H9 (cell line): Measurements from ENCODE around the gene KDM4C. TPM values are rescaled to one million over a fixed set of nuclear protein-coding genes. Genes with fewer than 3 reads are reported as not detected.

ENCODE experiments used
- DNase-seq: peaks from one replicate; pipeline ENCODE4 v3.0.0-alpha.2; 2017
- H2AFZ ChIP-seq: one replicate; pipeline ENCODE4 v1.6.1; 2013; ENCODE audit warnings: mild to moderate bottlenecking, low read length, control low read depth, moderate library complexity
- H2AK5ac ChIP-seq: 2 replicates; pipeline ENCODE4 v1.6.1; 2013; ENCODE audit warnings: low read length, control low read depth, mixed read lengths; ENCODE audit not compliant: insufficient read length
- H2BK120ac ChIP-seq: one replicate; pipeline ENCODE4 v1.6.1; 2013; ENCODE audit warnings: low read depth, mild to moderate bottlenecking, low read length, control low read depth, inconsistent platforms; ENCODE audit not compliant: poor library complexity, severe bottlenecking
- H2BK12ac ChIP-seq: 2 replicates; pipeline ENCODE4 v1.6.1; 2013; ENCODE audit warnings: low read length, control low read depth, mixed read lengths, low read depth; ENCODE audit not compliant: insufficient read length
- H2BK15ac ChIP-seq: 2 replicates; pipeline ENCODE4 v1.6.1; 2013; ENCODE audit warnings: low read depth, low read length, control low read depth
- H2BK20ac ChIP-seq: one replicate; pipeline ENCODE4 v1.6.1; 2013; ENCODE audit warnings: low read depth, mild to moderate bottlenecking, low read length, control low read depth, inconsistent platforms; ENCODE audit not compliant: poor library complexity, severe bottlenecking
- H2BK5ac ChIP-seq: 2 replicates; pipeline ENCODE4 v1.6.1; 2013; ENCODE audit warnings: low read length, control low read depth, mixed read lengths; ENCODE audit not compliant: insufficient read length
- H3K14ac ChIP-seq: 2 replicates; pipeline ENCODE4 v1.6.1; 2013; ENCODE audit warnings: low read length, control low read depth; ENCODE audit not compliant: insufficient read depth
- H3K18ac ChIP-seq: 2 replicates; pipeline ENCODE4 v1.6.1; 2013; ENCODE audit warnings: low read depth, mild to moderate bottlenecking, mixed read lengths, low read length, control low read depth; ENCODE audit not compliant: insufficient read length
- H3K23ac ChIP-seq: 2 replicates; pipeline ENCODE4 v1.6.1; 2013; ENCODE audit warnings: low read length, control low read depth, mixed read lengths, low read depth; ENCODE audit not compliant: insufficient read length
- H3K23me2 ChIP-seq: 2 replicates; pipeline ENCODE4 v1.6.1; 2013; ENCODE audit warnings: low read depth, mild to moderate bottlenecking, mixed read lengths, low read length, control low read depth; ENCODE audit not compliant: insufficient read length, poor library complexity, severe bottlenecking
- H3K27ac ChIP-seq: 2 replicates; pipeline ENCODE4 v1.5.1; 2013; ENCODE audit warnings: low read length, control low read depth, mixed read lengths, low read depth; ENCODE audit not compliant: insufficient read length
- H3K27me3 ChIP-seq: 2 replicates; pipeline ENCODE4 v1.6.1; 2013; ENCODE audit warnings: low read length, control low read depth, inconsistent platforms; ENCODE audit not compliant: insufficient read depth
- H3K4ac ChIP-seq: 2 replicates; pipeline ENCODE4 v1.6.1; 2013; ENCODE audit warnings: low read depth, mild to moderate bottlenecking, control low read depth, inconsistent platforms, low read length, moderate library complexity
- H3K4me1 ChIP-seq: 2 replicates; pipeline ENCODE4 v1.6.1; 2013; ENCODE audit warnings: low read length, control low read depth, inconsistent platforms; ENCODE audit not compliant: insufficient read depth
- H3K4me2 ChIP-seq: 2 replicates; pipeline ENCODE4 v1.6.1; 2013; ENCODE audit warnings: low read length, control low read depth, mixed read lengths; ENCODE audit not compliant: insufficient read length, insufficient read depth
- H3K56ac ChIP-seq: 2 replicates; pipeline ENCODE4 v1.6.1; 2013; ENCODE audit warnings: low read depth, mild to moderate bottlenecking, mixed read lengths, low read length, control low read depth; ENCODE audit not compliant: insufficient read length
- H3K79me1 ChIP-seq: 2 replicates; pipeline ENCODE4 v1.6.1; 2013; ENCODE audit warnings: low read depth, mild to moderate bottlenecking, moderate library complexity, low read length, control low read depth, inconsistent platforms; ENCODE audit not compliant: insufficient read depth, poor library complexity, severe bottlenecking
- H3K79me2 ChIP-seq: 2 replicates; pipeline ENCODE4 v1.6.1; 2013; ENCODE audit warnings: low read length, control low read depth, inconsistent platforms; ENCODE audit not compliant: insufficient read depth
- H3K9ac ChIP-seq: 2 replicates; pipeline ENCODE4 v1.6.1; 2013; ENCODE audit warnings: low read length, control low read depth, mixed read lengths; ENCODE audit not compliant: insufficient read length; ENCODE audit errors: extremely low read depth
- H3K9me3 ChIP-seq: one replicate; pipeline ENCODE4 v1.6.1; 2013; ENCODE audit warnings: low read depth, low read length, inconsistent platforms; ENCODE audit not compliant: control insufficient read depth
- H3T11ph ChIP-seq: one replicate; pipeline ENCODE4 v1.6.1; 2013; ENCODE audit warnings: mild to moderate bottlenecking, low read length, control low read depth, inconsistent platforms
- H4K20me1 ChIP-seq: one replicate; pipeline ENCODE4 v1.6.1; 2013; ENCODE audit not compliant: control insufficient read depth, insufficient read length, insufficient read depth
- H4K5ac ChIP-seq: 2 replicates; pipeline ENCODE4 v1.6.1; 2013; ENCODE audit warnings: low read depth, mild to moderate bottlenecking, mixed read lengths, low read length, control low read depth; ENCODE audit not compliant: insufficient read length
- H4K8ac ChIP-seq: replicated peaks from 2 replicates; pipeline ENCODE4 v1.6.1; 2013; ENCODE audit warnings: low read length, control low read depth, mixed read lengths, low read depth; ENCODE audit not compliant: insufficient read length
- H4K91ac ChIP-seq: 2 replicates; pipeline ENCODE4 v1.6.1; 2013; ENCODE audit warnings: low read depth, mild to moderate bottlenecking, moderate library complexity, mixed read lengths, low read length, control low read depth; ENCODE audit not compliant: insufficient read length
- H3K27ac Mint-ChIP-seq, 3 experiments: 2 replicates in 2 of 3; 3 replicates in 1 of 3; pipeline ENCODE4 v1.8.0; 2020 to 2021; ENCODE audit warnings: mixed read lengths in 3 of 3, mild to moderate bottlenecking in 1 of 3, moderate library complexity in 1 of 3
- H3K27me3 Mint-ChIP-seq: 2 replicates; pipeline ENCODE4 v1.8.0; 2021; ENCODE audit warnings: low read depth, mild to moderate bottlenecking, moderate library complexity, mixed read lengths
- H3K36me3 Mint-ChIP-seq, 3 experiments: 2 replicates in 2 of 3; 3 replicates in 1 of 3; pipeline ENCODE4 v1.8.0; 2020 to 2021; ENCODE audit warnings: low read depth in 3 of 3, mixed read lengths in 3 of 3; ENCODE audit not compliant: insufficient read depth in 1 of 3
- H3K4me1 Mint-ChIP-seq, 2 experiments: 2 replicates each; pipeline ENCODE4 v1.8.0; 2020; ENCODE audit warnings: mixed read lengths in 2 of 2
- H3K4me3 Mint-ChIP-seq, 2 experiments: 2 replicates in 1 of 2; 3 replicates in 1 of 2; pipeline ENCODE4 v1.8.0; 2020 to 2021; ENCODE audit warnings: mild to moderate bottlenecking in 2 of 2, mixed read lengths in 2 of 2, moderate library complexity in 1 of 2
- H3K9me3 Mint-ChIP-seq, 2 experiments: 2 replicates in 1 of 2; 3 replicates in 1 of 2; pipeline ENCODE4 v1.8.0; 2020; ENCODE audit warnings: mild to moderate bottlenecking in 2 of 2, mixed read lengths in 2 of 2, moderate library complexity in 1 of 2
- WGBS: extraction: QIAGEN DNeasy Blood & Tissue Kit; methylation state at CpG from one replicate; pipeline ENCODE4 v1.1.7; 2013; ENCODE audit warnings: missing lambda C conversion rate, low lambda C conversion rate, mixed read lengths; ENCODE audit not compliant: insufficient read length; ENCODE audit errors: extremely low coverage; 5-methylcytosine and 5-hydroxymethylcytosine counted together
- total RNA-seq: library from RNA; stranded (reverse); gene quantifications from 2 replicates; pipeline ENCODE4 v1.2.1, GENCODE V29; 2021
- TF ChIP-seq, protein P1 (sequence below): fragments of 200-600 bp; sonication (generic); conservative IDR thresholded peaks from 3 replicates; pipeline ENCODE4 v1.8.0; 2021; ENCODE audit warnings: antibody characterized with exemption, mild to moderate bottlenecking

The KDM4C gene
- total RNA-seq, 1 experiment from 2014 or later: 24.0 TPM

DNA sequence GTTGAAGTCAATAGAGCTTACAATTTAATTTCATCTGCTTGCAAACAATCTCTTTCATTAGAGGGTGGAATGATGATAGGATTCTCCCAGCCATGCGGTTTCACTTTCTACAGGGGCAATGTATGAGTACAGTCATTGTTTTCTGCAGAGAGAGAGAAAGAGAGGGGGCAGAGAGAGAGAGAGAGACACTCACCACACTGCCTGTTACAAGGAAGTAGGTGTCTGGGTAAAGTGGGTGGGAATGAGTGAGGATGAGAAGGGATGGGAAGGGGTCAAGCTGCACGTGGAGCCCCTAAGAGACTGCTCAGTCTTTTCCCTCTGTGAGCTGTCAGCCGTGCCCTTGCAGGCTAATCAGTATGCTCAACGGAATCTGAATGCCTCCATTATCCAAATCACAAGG is 454.3 kb downstream of the KDM4C start:
- Histone ChIP-seq H2BK120ac (no peak overlapping the region), H2BK15ac (no peak overlapping the region), H3K4me2 (no peak overlapping the region), H2AK5ac (no peak overlapping the region), H2AFZ (no peak overlapping the region), H3K27ac (no peak overlapping the region), H3K14ac (no peak overlapping the region), H4K91ac (no peak overlapping the region), H3K18ac (no peak overlapping the region), H3K56ac (no peak overlapping the region), H3K27me3 (peaks cover 10% of the 10 kb centered on the region; the same call in 1 of the 2 replicates), H4K8ac (no peak overlapping the region), H3K4ac (no peak overlapping the region), H2BK5ac (no peak overlapping the region), H3K4me1 (peaks cover 2% of the 10 kb centered on the region; the same call in 1 of the 2 replicates), H2BK12ac (no peak overlapping the region), H3K9ac (no peak overlapping the region), H3K23me2 (no peaks in the 10 kb centered on the region), H4K20me1 (no peaks in the 10 kb centered on the region), H3T11ph (no peak overlapping the region), H2BK20ac (no peak overlapping the region), H3K9me3 (no peaks in the 10 kb centered on the region), H3K79me1 (no peaks in the 10 kb centered on the region), H3K79me2 (no peaks in the 10 kb centered on the region), H4K5ac (no peak overlapping the region), H3K23ac (no peak overlapping the region)
- TF ChIP-seq, protein P1, sequence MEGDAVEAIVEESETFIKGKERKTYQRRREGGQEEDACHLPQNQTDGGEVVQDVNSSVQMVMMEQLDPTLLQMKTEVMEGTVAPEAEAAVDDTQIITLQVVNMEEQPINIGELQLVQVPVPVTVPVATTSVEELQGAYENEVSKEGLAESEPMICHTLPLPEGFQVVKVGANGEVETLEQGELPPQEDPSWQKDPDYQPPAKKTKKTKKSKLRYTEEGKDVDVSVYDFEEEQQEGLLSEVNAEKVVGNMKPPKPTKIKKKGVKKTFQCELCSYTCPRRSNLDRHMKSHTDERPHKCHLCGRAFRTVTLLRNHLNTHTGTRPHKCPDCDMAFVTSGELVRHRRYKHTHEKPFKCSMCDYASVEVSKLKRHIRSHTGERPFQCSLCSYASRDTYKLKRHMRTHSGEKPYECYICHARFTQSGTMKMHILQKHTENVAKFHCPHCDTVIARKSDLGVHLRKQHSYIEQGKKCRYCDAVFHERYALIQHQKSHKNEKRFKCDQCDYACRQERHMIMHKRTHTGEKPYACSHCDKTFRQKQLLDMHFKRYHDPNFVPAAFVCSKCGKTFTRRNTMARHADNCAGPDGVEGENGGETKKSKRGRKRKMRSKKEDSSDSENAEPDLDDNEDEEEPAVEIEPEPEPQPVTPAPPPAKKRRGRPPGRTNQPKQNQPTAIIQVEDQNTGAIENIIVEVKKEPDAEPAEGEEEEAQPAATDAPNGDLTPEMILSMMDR: no peak
- Mint-ChIP-seq H3K36me3 (no peaks in the 10 kb centered on the region), H3K4me3 (0 out of 5 replicates have a peak overlapping the region, but pooled peaks of 1 of the 2 experiments have one; percentile 17), H3K27ac (no peak overlapping the region), H3K27me3 (peaks cover 42% of the 10 kb centered on the region), H3K4me1 (peaks cover 38 to 50% of the 10 kb centered on the region in 2 experiments), H3K9me3 (peaks cover 0 to 2% of the 10 kb centered on the region in 2 experiments; a peak in 1 of 5 replicates)
- WGBS: no CpG with 5 or more reads among the region's 4 CpGs
- no peak for DNase-seq
